ENCODE data around the gene EZR.
A peak's percentile ranks its signal among the peaks of the same experiment; 100 is the strongest.

Gene EZR

DNA sequence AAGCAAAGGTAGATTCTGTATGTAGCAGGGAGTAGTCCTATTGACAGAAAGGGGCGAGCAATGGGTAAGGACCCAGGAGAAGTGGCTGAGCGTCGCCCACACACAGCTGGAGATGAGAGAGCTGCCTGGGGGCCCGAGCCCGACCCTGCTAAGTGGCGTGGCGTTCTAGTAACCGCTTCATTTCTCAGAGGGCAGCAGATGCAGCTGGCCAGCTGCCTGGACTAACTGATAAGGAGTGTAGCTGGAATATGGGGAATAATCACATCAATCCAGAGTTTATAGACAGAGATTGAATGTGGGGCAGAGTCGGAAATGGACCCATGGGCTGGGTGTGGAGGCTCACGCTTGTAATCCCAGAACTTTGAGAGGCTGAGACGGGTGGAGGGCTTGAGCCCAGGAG lies 64.4 kb downstream of the EZR start:
- DNase-seq: no peak
- no peaks in the 10 kb centered on the region for H3K79me2 ChIP-seq (ENCODE audit: insufficient read depth, low read length)
- no peaks in the 10 kb centered on the region for H3K4me1 ChIP-seq (ENCODE audit: insufficient read depth, low read length)
- no peak for ATAC-seq (ENCODE audit: insufficient read depth, low read depth)
- H3K4me3 ChIP-seq (ENCODE audit: low read depth in 1 of 2, low read length in 2 of 2): no peak overlapping the region
- H4K20me1 ChIP-seq (ENCODE audit: insufficient read depth, low read length): no peaks in the 10 kb centered on the region
- H3K4me2 ChIP-seq (ENCODE audit: insufficient read depth, low read length): no peak overlapping the region
- H3K27ac ChIP-seq (ENCODE audit: low read length): no peak overlapping the region
- peaks cover 3% of the 10 kb centered on the region for H3K27me3 ChIP-seq (ENCODE audit: insufficient read depth, low read length, poor library complexity)
- TF ChIP-seq EZH2 (IDR thresholded peaks at IDR 0.05; ENCODE audit: borderline replicate concordance, low read depth, low read length, severe bottlenecking): no peak
- TF ChIP-seq CTCF (IDR thresholded peaks at IDR 0.05; ENCODE audit: borderline replicate concordance, extremely low read depth, low read length, poor library complexity, severe bottlenecking): no peak
- no peaks in the 10 kb centered on the region for H3K36me3 ChIP-seq (ENCODE audit: insufficient read depth, low read length)
- no peak overlapping the region for H2AFZ ChIP-seq (ENCODE audit: low read depth, low read length)
- no peak overlapping the region for H3K9ac ChIP-seq (ENCODE audit: low read depth, low read length)
- H3K9me3 ChIP-seq (ENCODE audit: insufficient read depth, low read length, severe bottlenecking): no peaks in the 10 kb centered on the region

GRCh38 chr6:158753811-158754210 lies 65.4 kb downstream of the EZR start:
- Histone ChIP-seq H2AFZ (ENCODE audit: low read depth, low read length) (no peak overlapping the region), H3K9ac (ENCODE audit: low read depth, low read length) (no peak overlapping the region), H3K4me2 (ENCODE audit: insufficient read depth, low read length) (no peak overlapping the region), H3K4me1 (ENCODE audit: insufficient read depth, low read length) (no peaks in the 10 kb centered on the region), H3K27me3 (ENCODE audit: insufficient read depth, low read length, poor library complexity) (peaks cover 4% of the 10 kb centered on the region), H3K79me2 (ENCODE audit: insufficient read depth, low read length) (no peaks in the 10 kb centered on the region), H3K36me3 (ENCODE audit: insufficient read depth, low read length) (no peaks in the 10 kb centered on the region), H3K4me3 (ENCODE audit: low read depth in 1 of 2, low read length in 2 of 2) (no peak overlapping the region), H4K20me1 (ENCODE audit: insufficient read depth, low read length) (no peaks in the 10 kb centered on the region), H3K27ac (ENCODE audit: low read length) (no peak overlapping the region), H3K9me3 (ENCODE audit: insufficient read depth, low read length, severe bottlenecking) (no peaks in the 10 kb centered on the region)
- TF ChIP-seq CTCF (IDR thresholded peaks at IDR 0.05; ENCODE audit: borderline replicate concordance, extremely low read depth, low read length, poor library complexity, severe bottlenecking) (no peak), EZH2 (IDR thresholded peaks at IDR 0.05; ENCODE audit: borderline replicate concordance, low read depth, low read length, severe bottlenecking) (no peak)
- DNase-seq (no peak), ATAC-seq (ENCODE audit: insufficient read depth, low read depth) (no peak)

DNA sequence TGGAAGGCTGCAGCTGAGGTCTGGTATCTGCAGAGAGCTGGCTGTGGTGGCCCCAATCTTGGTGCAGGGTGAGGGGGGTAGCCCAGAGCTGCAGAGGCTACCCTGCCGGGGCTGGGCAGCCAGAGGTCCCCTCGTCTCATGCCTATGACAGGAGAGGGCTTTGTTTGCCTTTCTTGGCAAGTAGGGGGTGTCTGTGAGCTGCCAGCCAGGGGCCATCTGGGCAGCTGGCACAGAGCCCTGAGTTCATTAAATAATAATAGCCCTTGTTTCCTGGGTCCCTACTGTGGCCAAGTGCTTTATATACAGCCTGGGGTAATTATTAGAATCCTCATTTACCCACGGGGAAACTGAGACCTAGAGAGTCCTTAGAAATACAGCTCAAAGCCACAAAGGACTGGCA lies 66.6 kb downstream of the EZR start:
- no peak overlapping the region for H3K4me3 ChIP-seq (ENCODE audit: low read depth in 1 of 2, low read length in 2 of 2)
- no peaks in the 10 kb centered on the region for H3K9me3 ChIP-seq (ENCODE audit: insufficient read depth, low read length, severe bottlenecking)
- no peak for DNase-seq
- H3K4me1 ChIP-seq (ENCODE audit: insufficient read depth, low read length): no peaks in the 10 kb centered on the region
- no peaks in the 10 kb centered on the region for H3K36me3 ChIP-seq (ENCODE audit: insufficient read depth, low read length)
- ATAC-seq (ENCODE audit: insufficient read depth, low read depth): 0 out of 3 replicates have a peak, but pooled peaks have one; percentile 31
- H2AFZ ChIP-seq (ENCODE audit: low read depth, low read length): no peak overlapping the region
- H3K9ac ChIP-seq (ENCODE audit: low read depth, low read length): no peak overlapping the region
- no peaks in the 10 kb centered on the region for H3K79me2 ChIP-seq (ENCODE audit: insufficient read depth, low read length)
- no peak overlapping the region for H3K4me2 ChIP-seq (ENCODE audit: insufficient read depth, low read length)
- peaks cover 4% of the 10 kb centered on the region for H3K27me3 ChIP-seq (ENCODE audit: insufficient read depth, low read length, poor library complexity)
- no peaks in the 10 kb centered on the region for H4K20me1 ChIP-seq (ENCODE audit: insufficient read depth, low read length)
- no peak overlapping the region for H3K27ac ChIP-seq (ENCODE audit: low read length)
- TF ChIP-seq CTCF (IDR thresholded peaks at IDR 0.05; ENCODE audit: borderline replicate concordance, extremely low read depth, low read length, poor library complexity, severe bottlenecking) (peak; percentile 11), EZH2 (IDR thresholded peaks at IDR 0.05; ENCODE audit: borderline replicate concordance, low read depth, low read length, severe bottlenecking) (no peak)

GRCh38 chr6:158751921-158752320 lies 67.2 kb downstream of the EZR start:
- ATAC-seq (ENCODE audit: insufficient read depth, low read depth): no peak
- Histone ChIP-seq H3K4me3 (ENCODE audit: low read depth in 1 of 2, low read length in 2 of 2) (no peak overlapping the region), H3K9me3 (ENCODE audit: insufficient read depth, low read length, severe bottlenecking) (no peaks in the 10 kb centered on the region), H3K9ac (ENCODE audit: low read depth, low read length) (no peak overlapping the region), H3K36me3 (ENCODE audit: insufficient read depth, low read length) (no peaks in the 10 kb centered on the region), H3K79me2 (ENCODE audit: insufficient read depth, low read length) (no peaks in the 10 kb centered on the region), H2AFZ (ENCODE audit: low read depth, low read length) (no peak overlapping the region), H3K4me1 (ENCODE audit: insufficient read depth, low read length) (no peaks in the 10 kb centered on the region), H4K20me1 (ENCODE audit: insufficient read depth, low read length) (no peaks in the 10 kb centered on the region), H3K27me3 (ENCODE audit: insufficient read depth, low read length, poor library complexity) (peaks cover 4% of the 10 kb centered on the region), H3K27ac (ENCODE audit: low read length) (no peak overlapping the region), H3K4me2 (ENCODE audit: insufficient read depth, low read length) (no peak overlapping the region)
- TF ChIP-seq EZH2 (IDR thresholded peaks at IDR 0.05; ENCODE audit: borderline replicate concordance, low read depth, low read length, severe bottlenecking): no peak
- TF ChIP-seq CTCF (IDR thresholded peaks at IDR 0.05; ENCODE audit: borderline replicate concordance, extremely low read depth, low read length, poor library complexity, severe bottlenecking): no peak
- no peak for DNase-seq
